NCI-H226 (cell line): ENCODE data around the gene PRC1.
A peak's percentile ranks its signal among the peaks of the same experiment; 100 is the strongest.
"Not testable (repeated sequence)": the region's sequence is repeated elsewhere in the genome, so short reads cannot be mapped to it uniquely, and the experiment has no call there.

ENCODE experiments used
- DNase-seq: peaks from one replicate; pipeline ENCODE4 v3.0.0-alpha.2; 2015

PRC1 gene

DNA sequence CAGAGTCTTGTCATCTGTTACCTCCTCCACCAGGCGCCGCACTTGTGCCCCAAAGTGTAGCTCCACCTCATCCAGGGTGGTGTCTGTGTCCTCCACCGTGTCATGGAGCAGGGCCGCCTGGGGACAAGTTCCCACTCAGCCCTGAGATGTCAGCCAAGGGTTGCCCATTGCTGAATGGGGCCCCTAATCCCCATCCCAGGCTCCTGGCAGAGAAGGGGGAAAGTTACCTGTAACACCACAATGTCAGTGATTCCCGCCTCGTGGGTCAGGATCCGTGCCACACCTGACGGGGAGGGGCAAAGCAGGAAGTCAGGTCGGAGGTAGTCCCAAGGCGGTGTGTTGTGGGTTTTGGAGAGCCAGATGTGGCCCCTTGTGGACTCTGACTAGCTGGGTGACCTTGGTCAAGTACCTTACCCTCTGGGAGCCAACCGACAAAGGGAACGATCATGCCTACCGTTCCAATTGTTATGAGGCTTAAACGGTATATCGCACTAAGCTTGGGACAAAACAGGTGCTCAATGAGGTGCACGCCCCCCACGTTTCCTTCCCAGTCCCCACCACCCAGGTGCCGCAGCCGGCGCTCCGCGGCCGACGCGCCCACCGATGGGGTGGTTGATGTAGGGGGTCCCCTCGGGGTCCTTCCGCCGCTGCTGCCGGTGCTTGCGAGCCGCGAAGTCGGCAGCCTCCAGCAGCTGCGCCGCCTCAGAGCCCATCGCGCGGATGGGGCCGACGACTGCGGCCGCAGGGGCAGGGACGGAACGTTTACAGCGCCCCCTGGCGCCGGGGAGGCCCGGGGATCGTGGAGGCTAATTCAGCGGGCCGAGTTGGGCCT, 62.3 kb downstream of the PRC1 start, which contains the start of gene HDDC3:
HDDC3 (minus strand) TSS at position 722 of the 832 bp plus-strand sequence; CDS start at position 713, 9 bp downstream.
- DNase-seq = peak; percentile 88

DNA sequence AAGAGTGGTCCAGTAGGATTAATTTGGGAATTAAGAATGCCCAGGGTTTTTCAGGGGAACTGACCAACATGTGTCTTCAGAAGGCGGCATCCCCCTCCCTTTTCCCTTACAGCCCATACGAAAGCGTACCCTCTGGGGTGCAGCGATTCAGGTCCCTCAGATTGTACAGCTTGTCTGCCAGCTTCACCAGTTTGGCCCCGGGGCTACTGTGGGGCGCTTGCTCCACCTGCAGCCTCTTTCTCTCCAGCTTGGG, 62.8 kb downstream of the PRC1 start:
- DNase-seq = no peak

DNA sequence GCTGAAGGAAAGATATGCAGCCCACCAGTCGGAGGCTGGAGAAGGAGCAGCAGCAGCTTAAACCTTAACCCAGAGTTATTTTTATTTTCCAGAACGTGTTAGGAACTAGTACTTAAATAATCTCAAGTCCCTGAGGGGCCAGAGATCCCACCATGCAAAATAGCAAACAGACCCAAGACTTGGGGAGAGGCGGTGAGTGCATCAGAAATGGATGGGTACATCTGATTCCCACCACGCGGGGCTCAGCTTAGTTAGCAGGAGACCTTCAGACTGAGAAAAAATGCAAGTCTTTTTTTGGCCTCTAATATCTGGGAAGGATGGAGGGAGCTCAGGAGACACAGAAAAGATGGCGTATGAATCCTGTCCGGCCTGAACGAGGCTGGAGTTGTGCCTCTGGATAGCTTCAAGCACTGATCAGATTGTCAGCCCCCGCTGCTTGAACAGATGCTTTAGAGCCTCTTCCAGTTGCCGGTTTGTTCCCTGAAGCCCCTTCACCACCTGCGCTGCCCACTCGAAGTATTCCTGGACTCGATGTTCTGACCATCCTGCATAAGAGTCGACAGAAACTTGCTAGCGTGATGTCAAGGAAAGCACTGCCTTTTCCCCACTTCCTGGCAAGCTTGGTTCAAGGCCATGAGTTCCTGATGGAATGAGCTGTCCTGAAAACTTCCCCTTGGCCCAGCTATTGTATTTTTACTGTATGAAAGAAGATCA, 63.3 kb downstream of the PRC1 start:
- DNase-seq = no peak

DNA sequence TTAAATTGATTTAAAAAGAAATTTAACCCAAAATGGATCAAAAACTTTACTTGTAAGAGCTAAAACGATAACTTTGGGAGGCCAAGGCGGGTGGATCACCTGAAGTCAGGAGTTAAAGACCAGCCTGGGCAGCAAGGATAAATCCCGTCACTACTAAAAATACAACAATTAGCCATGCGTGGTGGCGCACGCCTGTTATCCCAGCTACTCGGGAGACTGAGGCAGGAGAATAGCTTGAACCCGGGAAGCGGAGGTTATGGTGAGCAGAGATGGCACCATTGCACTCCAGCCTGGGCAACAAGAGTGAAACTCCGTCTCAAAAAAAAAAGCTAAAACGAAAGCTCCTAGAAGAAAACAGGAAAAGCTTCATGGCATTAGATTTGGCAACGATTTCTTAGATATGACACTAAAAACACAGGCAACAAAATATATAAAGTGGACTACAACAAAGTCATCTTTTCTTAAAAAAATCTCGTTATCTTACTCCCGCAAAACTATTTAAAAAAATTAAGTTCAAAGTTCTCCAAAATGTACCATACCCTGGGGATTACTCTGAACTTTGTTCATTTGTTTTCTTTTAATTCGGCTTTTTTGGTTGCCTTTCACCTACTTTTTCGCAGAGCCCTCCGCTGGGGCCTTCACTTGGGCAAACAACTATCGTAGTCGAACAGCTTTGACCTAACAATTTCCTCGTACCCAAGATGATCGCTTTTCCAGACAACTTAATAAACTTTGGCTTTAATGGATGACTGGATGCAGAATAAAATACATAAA, 64.9 kb downstream of the PRC1 start:
- no peak for DNase-seq

DNA sequence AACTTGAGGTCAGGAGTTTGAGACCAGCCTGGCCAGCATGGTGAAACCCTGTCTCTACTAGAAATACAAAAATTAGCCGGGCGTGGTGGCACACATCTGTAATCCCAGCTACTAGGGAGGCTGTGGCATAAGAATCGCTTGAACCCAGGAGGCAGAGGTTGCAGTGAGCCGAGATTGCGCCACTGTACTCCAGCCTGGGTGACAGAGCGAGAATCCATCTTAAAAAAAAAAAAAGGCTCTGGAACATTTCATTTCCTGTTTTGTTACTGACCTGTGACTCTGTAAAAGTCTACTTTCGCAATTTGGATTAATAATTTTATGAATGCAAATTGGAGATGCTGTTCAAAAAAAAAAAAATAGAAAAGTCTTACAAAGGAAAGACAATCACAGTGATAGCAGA, 66.2 kb downstream of the PRC1 start:
- not testable (repeated sequence) for DNase-seq

DNA sequence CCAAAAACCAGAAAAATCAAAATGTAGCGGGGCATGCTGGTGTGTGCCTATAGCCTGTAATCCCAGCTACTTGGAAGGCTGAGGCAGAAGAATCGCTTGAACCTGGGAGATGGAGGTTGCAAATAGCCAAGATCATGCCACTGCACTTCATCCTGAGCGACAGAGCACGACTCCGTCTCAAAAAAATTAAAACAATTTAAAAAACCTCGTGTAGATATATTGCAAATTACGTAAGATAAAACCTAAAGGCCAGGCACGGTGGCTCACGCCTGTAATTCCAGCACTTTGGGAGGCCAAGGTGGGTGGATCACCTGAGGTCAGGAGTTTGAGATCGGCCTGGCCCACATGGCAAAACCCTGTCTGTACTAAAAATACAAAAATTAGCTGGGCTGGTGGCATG, 67.6 kb downstream of the PRC1 start:
- DNase-seq = not testable (repeated sequence)

DNA sequence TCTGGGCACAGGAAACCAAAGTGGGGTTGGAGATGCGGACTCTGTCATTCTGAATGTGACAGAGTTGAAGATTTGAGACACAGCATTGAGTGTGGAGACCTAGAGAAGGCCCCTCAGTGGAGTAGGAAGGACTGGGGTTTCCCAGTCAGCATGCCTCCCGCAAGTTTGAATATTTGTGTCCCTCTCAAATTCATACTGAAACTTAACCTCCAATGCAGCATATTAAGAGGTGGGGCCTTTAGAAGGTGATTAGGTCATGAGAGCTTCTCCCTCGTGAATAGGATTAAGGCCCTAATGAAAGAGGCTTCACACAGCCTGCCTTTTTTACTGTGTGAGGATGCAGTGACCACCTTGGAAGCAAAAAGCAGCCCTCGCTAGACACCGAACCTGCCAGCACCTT, 70.0 kb downstream of the PRC1 start:
- no peak for DNase-seq

DNA sequence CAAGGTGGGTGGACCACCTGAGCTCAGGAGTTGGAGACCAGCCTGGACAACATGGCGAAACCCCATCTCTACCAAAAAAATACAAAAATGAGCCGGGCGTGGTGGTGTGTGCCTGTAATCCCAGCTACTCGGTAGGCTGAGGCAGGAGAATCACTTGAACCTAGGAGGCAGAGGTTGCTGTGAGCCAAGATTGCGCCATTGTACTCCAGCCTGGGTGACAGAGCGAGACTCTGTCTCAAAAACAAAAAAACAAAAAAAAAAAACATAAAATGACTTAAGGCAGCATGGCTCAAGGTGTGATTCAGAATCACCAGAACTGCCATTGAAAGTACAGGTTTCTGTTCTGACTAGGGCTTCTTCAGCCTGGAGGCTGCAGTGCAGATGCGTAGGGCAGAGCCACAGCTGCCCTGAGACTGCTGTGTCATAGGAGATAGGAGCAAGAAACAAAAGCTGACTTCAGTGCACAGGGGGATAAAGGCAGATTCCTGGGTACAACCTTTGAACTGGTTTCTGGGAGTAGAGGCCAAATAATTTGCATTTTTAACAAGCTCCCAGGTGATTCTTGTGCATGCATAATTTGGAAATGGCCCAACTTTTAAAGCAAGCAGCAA, 71.5 kb downstream of the PRC1 start:
- not testable (repeated sequence) for DNase-seq

DNA sequence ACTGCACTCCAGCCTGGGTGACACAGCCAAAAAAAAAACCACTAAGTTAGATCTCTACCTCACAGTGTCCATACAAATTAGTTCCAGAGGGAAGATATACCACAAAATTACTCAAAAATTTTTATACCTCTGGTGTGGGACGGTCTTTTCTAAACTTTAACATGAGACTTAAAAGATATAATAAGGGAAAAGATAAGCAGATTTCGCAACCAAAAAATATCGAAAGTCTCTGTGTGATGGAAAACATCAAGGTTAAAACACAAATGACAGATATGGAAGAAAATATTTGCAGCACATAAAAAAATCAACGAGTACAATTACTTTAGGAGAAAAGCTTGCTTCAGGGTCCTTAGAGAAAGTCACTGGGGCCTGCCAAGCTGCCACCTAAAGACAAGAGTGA, 72.4 kb downstream of the PRC1 start:
- DNase-seq = no peak

DNA sequence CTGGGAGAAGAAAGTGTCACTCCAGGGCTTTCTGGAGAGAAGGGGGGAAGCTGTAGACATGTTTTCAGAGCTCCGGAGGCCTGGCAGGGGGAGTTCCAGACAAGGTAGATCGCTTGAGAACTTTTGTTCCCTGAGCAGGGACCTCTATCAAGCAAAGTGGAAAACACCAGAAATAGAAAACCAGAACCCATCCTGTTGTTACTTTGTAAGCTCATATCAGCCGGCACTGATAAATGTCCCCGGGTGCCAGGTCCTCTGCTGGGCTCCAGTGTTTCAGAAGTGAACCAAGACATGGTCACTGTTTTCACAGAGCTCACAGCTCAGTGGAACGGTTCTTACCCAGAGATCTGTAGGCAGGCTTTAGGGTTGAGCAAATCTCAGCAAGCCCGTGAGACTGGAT, 75.5 kb downstream of the PRC1 start:
- DNase-seq = no peak

DNA sequence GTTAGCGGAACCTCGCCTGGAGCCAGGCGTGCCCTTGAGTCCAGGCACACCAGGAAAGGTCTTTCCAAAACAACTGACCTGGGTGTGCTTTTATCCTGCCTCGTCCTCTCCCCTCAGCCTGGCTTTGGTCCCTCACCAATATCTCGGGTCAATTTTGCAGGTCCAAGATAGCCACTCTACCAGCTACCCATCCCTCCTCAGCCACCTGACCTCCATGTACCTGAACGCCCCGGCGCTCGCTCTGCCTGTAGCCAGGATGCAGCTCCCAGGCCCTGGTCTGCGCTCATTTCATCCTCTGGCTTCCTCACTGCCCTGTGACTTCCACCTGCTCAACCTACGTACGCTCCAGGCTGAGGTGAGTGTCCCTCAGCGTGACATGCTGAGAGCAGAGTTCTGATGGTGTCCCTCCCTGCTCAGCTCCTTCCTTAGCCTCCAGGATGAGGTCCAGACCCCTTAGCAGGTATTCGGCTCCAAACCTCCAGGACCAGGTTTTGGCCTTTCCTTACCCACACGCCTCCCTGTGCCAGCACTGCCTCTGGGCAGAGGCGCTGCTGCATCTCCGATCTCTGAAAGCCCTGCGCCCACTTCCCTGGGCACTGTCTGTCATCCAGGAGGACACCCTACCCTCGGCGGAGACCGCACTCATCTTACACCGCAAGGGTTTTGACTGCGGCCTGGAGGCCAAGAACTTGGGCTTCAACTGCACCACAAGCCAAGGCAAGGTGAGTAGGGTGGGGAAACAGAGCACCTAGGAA, 76.1 kb downstream of the PRC1 start:
- DNase-seq = no peak

DNA sequence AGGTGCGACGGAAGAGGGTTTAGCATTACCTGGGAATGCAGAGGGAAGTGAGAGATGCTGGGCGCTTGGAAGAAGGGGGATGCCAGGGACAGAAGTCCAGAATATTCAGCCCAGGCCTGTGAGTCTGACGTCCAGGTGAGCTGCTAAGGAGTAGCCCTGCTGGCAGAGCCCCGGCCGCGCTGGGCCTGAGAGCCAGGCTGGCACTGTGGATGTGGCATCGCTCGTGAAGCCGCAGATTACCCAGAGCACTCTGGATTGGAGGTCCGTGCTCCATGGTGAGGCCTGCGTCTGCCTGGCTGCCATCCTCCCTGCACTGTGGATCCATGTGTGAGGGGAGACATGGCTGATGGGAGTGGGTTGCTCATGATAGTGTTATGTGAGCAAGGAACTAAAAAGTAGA, 76.8 kb downstream of the PRC1 start:
- no peak for DNase-seq

DNA sequence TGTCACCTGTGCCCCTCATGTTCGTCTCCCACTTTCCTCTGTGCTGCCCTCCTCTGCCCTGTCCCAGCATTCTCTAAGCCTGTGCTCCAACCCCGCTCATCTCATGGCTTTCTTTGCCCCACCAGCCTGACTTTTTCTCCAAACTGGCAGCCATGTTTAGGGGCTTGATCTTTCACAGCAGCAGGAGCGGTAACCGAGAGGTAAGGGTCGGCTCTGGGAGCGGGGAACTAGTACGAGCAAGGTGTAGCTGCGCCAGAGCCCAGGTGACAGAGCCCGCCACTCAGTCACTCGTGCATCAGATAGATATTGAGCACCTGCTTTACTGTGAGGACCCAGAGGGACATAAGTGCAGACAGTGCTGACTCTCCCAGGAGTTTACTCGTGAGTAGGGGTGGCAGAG, 77.9 kb downstream of the PRC1 start:
- no peak for DNase-seq
